ENCODE results near the gene HIGD1B.

DNA sequence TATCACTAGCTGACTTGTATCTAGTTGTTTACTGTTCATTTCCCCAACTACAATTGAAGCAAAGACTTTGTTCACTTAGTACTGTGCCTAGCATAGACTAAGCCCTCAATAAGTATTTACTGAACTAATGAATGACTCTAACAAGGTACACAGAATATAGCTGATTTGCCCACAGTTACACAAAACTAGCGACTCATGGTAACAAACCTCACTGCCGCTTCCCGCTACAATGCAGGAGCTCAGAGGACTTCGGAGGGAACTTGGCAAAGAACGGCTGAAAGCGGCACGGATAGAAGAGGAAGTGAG, 51.0 kb downstream of the HIGD1B start:
- TF ChIP-seq, protein P1, sequence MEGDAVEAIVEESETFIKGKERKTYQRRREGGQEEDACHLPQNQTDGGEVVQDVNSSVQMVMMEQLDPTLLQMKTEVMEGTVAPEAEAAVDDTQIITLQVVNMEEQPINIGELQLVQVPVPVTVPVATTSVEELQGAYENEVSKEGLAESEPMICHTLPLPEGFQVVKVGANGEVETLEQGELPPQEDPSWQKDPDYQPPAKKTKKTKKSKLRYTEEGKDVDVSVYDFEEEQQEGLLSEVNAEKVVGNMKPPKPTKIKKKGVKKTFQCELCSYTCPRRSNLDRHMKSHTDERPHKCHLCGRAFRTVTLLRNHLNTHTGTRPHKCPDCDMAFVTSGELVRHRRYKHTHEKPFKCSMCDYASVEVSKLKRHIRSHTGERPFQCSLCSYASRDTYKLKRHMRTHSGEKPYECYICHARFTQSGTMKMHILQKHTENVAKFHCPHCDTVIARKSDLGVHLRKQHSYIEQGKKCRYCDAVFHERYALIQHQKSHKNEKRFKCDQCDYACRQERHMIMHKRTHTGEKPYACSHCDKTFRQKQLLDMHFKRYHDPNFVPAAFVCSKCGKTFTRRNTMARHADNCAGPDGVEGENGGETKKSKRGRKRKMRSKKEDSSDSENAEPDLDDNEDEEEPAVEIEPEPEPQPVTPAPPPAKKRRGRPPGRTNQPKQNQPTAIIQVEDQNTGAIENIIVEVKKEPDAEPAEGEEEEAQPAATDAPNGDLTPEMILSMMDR (IDR thresholded peaks at IDR 0.05): no peak
- TF ChIP-seq POLR2AphosphoS5 (IDR thresholded peaks at IDR 0.05) (no peak), POLR2A (IDR thresholded peaks at IDR 0.05) (no peak), EP300 (IDR thresholded peaks at IDR 0.05; ENCODE audit: low read depth) (no peak)
